Measurements from ENCODE around the gene MGAT3.
"Not testable (repeated sequence)": the region's sequence is repeated elsewhere in the genome, so short reads cannot be mapped to it uniquely, and the experiment has no call there.

MGAT3 gene

GRCh38 chr22:39518996-39519680 is 62.3 kb downstream of the MGAT3 start:
- DNase-seq = no peak

DNA sequence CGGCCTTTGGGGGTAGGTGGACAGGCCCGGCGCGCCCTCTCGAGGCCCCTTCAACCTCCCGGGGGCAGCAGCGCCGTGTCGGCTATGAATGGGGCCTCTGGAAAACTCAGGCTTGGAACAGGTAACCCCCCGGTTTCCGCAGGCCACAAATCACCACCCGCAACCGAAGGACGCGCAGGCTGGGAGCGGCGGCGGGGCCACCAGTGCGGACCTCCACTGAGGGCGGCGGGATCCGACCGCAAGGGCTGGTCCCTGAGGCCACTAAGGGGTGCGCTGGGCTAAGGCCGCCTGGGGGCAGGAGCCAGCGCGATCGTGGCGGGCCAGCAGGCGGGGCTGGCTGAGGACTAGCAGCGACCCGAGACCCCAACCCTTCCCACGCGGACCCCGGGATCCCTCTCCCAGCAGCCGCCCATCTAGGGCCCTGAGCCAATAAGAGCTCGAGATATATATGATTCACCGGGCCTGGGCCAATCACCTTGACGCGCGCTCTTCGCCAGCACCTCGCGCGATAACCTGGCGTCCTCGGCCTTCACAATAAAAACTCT is 62.9 kb downstream of the MGAT3 start:
- DNase-seq = peak; percentile 98

- DNase-seq = peak; percentile 70
Measured at GRCh38 chr22:39520226-39521105, 63.7 kb downstream of the MGAT3 start, which contains the start of gene ATF4. Gene ATF4, plus strand, starts transcription at chr22:39520562. Its CDS starts 884 bp downstream, at chr22:39521446.

- not testable (repeated sequence) for DNase-seq
Measured at GRCh38 chr22:39521106-39521885, 64.5 kb downstream of the MGAT3 start.

- not testable (repeated sequence) for DNase-seq
Measured at GRCh38 chr22:39522091-39522490, 65.3 kb downstream of the MGAT3 start.

DNA sequence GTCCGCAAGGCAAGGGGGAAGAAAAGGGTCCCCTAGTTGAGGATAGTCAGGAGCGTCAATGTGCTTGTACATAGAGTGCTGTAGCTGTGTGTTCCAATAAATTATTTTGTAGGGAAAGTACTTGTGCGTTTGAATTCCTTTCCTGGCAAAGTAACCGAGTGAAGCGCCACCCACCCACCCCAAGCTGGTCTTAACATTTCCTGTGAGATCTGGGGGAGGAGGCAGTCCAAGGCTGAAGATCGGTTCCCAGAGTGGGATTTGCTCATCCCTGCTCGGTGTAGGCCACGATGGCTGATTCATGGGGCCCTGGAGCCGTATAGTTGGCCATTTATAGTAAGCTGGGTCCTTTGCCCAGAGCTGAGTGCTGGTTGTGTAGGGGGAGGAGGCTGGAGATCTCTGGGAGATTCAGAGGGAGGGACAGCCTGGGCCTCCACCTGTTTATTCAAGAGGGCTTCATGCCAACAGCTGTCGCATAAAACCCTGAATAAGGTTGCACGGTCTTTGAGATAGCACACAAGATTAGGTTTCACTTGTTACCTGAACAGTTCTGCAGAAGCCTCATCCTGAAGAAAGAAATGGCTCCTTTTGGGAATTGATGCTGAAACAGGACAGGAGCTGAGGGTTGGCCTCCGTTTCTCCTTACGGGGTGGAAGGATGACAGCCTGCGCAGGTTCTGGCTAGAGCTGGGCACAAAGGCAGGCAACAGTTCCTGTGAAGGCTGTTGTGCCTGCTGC is 65.9 kb downstream of the MGAT3 start:
- peak; percentile 39 for DNase-seq

DNA sequence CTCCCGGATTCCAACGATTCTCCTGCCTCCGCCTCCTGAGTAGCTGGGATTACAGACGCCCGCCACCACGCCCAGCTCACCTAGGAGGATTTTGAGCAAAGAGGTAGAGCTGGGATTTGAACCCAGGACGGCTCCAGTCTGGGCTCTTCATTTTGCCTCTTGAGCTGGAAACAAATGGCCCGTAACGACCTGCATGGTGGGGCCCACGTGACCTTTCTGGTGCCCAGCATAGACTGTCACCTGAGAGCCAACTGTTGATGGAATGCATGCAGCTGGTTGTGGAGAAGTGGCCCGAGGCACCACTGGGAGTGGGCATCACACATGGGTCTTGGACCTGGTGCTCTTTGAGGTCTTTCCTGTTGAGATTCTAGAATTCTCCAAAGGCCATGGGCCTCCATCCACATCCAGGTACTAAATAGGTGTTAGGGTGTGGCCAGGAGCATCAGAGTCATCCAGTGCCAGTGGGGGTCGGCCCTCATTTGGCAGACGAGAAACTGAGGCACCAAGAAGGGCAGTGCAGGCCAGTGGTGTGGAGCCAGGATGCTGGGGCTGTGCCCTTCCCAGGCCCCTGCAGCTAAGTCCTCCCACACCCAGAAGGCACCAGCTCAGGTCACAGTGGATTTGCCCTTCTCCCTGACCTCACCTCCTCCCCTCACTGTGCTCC is 67.4 kb downstream of the MGAT3 start:
- DNase-seq = no peak

- peak; percentile 18 for DNase-seq
Measured at GRCh38 chr22:39524753-39525657, 68.2 kb downstream of the MGAT3 start.

DNA sequence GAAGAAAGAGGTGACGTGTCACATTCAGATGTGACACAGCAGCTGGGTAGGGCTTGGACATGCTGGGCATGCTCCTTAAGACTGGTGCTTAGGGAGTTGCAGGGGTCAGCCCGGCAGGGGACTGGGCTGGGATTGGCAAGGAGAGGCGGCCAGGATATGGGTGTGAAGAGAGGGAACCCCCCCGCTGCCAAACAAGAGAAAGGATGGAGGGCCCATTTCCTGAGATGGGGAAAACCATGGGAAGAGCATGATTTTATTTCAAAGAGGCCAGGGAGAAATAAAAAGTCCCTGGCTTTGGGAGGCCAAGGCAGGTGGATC is 68.8 kb downstream of the MGAT3 start:
- no peak for DNase-seq

DNA sequence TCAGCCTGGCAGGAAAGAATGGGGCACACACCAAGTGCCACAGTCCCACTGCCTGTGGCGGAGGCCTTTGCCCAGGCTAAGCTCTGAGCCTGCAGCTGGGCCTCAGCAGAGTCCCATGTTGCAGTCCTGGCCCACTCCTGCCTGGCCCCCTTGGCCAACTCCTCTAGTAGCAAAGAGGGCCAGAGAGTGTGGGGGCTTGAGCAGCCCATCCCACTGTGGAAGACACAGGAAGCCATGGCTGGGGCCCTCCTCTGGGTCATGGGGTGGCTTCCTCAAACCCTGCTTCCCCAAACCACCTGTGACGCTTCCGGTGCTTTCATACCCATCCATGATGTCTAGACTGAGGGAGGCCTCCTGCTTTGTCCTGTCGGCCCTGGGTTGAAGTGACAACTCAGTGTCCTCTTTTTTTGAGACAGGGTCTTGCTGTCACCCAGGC is 69.9 kb downstream of the MGAT3 start:
- DNase-seq = no peak

DNA sequence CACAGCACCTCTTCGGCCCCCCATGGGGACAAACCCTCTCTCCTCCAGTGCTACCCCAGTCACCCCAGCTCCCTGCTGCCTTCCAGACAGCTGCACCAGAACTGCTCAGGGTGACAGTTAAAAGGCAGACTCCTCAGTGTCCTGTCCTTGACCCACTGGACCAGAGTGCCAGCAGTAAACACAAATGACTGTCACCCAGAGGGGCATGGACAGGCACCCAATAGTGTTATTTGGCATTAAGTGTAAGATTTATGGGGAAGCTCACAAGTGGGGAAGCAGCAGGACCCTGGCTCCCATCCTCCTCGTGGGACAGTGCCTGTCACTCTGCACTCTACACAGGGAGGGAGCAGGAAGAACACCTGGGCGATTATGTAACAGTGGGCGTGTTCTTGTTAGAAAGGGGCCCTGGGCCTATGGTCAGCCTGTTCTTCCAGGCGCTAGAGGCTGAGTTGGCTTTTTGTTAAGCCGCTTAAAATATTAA is 70.7 kb downstream of the MGAT3 start:
- DNase-seq = no peak

DNA sequence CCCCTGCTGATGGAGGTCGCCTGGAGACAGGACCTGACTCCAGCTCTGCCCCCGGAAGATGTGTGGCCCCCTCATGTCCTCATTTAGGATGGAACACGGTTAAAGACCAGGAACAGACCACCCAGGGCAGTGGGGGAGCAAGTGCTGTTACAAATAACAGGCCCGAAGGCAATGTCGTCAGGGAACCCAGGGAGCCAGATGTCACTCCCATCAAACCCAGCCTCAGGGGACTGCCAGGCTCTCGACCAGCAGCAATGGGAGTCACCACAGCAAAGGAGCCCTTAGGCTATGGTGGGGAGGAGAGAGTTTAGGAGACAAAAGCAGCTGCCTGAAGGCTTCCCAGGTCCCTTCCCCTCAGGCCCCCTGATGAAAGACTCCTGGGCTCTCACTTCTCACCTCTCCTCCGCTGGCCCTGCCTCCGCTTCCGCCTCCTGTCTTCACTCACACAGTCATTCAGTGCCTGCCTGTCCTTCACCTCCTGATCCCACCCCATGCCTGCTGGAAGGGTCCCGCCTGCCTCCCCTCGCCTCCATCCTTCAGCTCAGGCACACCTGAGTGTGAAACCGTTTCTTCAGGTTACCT is 71.4 kb downstream of the MGAT3 start:
- no peak for DNase-seq

- peak; percentile 93 for DNase-seq
Measured at GRCh38 chr22:39528681-39529486, 72.1 kb downstream of the MGAT3 start.

- DNase-seq = no peak
Measured at GRCh38 chr22:39529487-39529851, 72.7 kb downstream of the MGAT3 start.

GRCh38 chr22:39530116-39530515 is 73.3 kb downstream of the MGAT3 start:
- no peak for DNase-seq

GRCh38 chr22:39530692-39531331 is 74.0 kb downstream of the MGAT3 start:
- peak; percentile 86 for DNase-seq

DNA sequence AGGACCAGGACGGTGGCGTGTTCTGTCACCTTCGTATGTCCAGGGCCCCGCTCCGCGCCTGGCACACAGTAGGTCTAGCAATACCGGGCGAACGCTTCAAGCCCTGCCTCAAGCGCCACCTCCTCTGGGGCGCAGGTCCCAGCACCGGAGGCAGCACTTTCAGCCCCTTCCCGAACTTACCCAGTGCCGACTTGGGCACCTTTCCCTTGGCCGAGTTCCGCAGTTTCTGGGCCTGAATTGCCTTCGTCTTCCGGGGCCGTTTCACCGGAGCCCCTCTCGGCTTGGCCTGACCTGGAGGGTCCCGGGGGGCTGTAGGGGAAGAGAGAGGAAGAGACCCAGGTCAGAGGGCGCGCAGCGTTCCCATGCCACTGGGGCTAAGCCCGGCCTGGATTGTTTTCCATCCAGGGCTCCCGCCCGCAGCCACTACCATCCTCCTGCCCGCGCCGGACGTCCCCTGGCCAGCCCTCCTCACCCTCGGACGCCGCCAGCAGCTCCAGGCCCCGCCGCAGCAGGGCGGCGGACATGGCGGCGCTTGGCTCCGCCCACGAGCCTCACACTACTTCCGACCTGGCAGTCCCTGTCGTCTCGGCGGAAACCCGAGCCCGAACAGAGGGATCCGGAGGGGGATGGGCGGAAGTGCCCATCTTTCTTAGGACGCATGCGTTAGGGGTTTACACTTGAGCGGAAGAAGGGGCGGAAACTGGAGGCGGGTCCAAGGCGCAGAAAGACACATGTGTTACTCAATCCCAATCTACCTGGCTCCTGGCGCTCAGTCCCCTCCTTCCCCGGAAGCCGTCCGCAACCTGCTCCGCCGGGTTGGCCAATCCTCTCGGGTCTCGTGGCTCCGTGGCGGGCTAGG is 75.6 kb downstream of the MGAT3 start, which contains the start of gene RPS19BP1:
Gene RPS19BP1, minus strand, starts transcription at position 534 of the 859 bp plus-strand sequence. Its CDS starts 10 bp downstream, at position 524.
- peak; percentile 100 for DNase-seq

DNA sequence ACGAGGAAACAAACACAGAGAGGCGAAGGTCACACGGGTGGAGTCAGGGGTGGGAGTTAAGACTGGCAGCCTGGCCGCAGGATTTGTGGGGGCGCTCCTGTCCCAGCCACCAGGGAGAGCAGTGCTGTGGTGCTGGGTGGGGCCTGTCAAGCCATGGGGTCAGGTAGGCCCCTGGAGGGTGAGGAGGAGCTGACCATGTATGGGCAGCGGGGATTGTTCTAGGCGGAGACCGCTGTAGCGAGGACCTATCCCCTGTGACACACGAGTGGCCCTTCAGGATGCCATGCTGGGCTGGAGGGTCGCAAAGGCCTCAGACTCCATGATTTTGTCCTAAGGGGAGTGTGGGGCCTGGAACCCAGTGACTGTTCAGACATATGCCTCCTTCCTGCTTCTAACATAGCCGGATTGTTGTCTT is 77.3 kb downstream of the MGAT3 start:
- DNase-seq = no peak
